Mesendoderm (in vitro differentiated cells): ENCODE measurements around the gene RGL1.

Experiments used
- DNase-seq: peaks from one replicate; pipeline ENCODE4 v3.0.0; 2013
- H2AK5ac ChIP-seq: 2 replicates; pipeline ENCODE4 v1.6.1; 2013; ENCODE audit warnings: low read length, inconsistent platforms
- H2BK120ac ChIP-seq: 2 replicates; pipeline ENCODE4 v1.6.1; 2013; ENCODE audit warnings: low read depth, mild to moderate bottlenecking, low read length, moderate library complexity, mixed read lengths
- H2BK15ac ChIP-seq: replicated peaks from 2 replicates; pipeline ENCODE4 v1.6.1; 2013; ENCODE audit warnings: low read depth, mild to moderate bottlenecking, moderate library complexity
- H2BK5ac ChIP-seq: 2 replicates; pipeline ENCODE4 v1.6.1; 2013; ENCODE audit warnings: low read length, inconsistent platforms
- H3K18ac ChIP-seq: 2 replicates; pipeline ENCODE4 v1.6.1; 2013; ENCODE audit warnings: mild to moderate bottlenecking, low read length, mixed read lengths
- H3K23ac ChIP-seq: one replicate; pipeline ENCODE4 v1.6.1; 2013; ENCODE audit warnings: low read length
- H3K27ac ChIP-seq: 2 replicates; pipeline ENCODE4 v1.5.1; 2013; ENCODE audit warnings: low read depth, mild to moderate bottlenecking, inconsistent platforms, low read length, moderate library complexity
- H3K27me3 ChIP-seq: 2 replicates; pipeline ENCODE4 v1.6.1; 2013; ENCODE audit warnings: low read length, control low read depth, mild to moderate bottlenecking, inconsistent platforms; ENCODE audit not compliant: insufficient read depth, poor library complexity
- H3K36me3 ChIP-seq: 2 replicates; pipeline ENCODE4 v1.6.1; 2013; ENCODE audit warnings: low read length, inconsistent platforms; ENCODE audit not compliant: control insufficient read depth, insufficient read depth
- H3K4ac ChIP-seq: one replicate; pipeline ENCODE4 v1.6.1; 2013; ENCODE audit warnings: low read depth, mild to moderate bottlenecking, low read length, moderate library complexity
- H3K4me1 ChIP-seq: 2 replicates; pipeline ENCODE4 v1.6.1; 2013; ENCODE audit warnings: low read depth, low read length, inconsistent platforms; ENCODE audit not compliant: control insufficient read depth
- H3K4me2 ChIP-seq: 2 replicates; pipeline ENCODE4 v1.6.1; 2013; ENCODE audit warnings: low read length
- H3K4me3 ChIP-seq: 2 replicates; pipeline ENCODE4 v1.5.1; 2013; ENCODE audit warnings: mild to moderate bottlenecking, low read length
- H3K56ac ChIP-seq: one replicate; pipeline ENCODE4 v1.6.1; 2013; ENCODE audit warnings: low read length
- H3K79me1 ChIP-seq: 2 replicates; pipeline ENCODE4 v1.6.1; 2013; ENCODE audit warnings: low read length, inconsistent platforms
- H3K79me2 ChIP-seq: 2 replicates; pipeline ENCODE4 v1.6.1; 2013; ENCODE audit warnings: mild to moderate bottlenecking, low read length; ENCODE audit not compliant: control insufficient read depth, insufficient read depth
- H3K9ac ChIP-seq: 2 replicates; pipeline ENCODE4 v1.6.1; 2013; ENCODE audit warnings: low read length, inconsistent platforms
- H4K5ac ChIP-seq: one replicate; pipeline ENCODE4 v1.6.1; 2013; ENCODE audit warnings: low read length
- H4K8ac ChIP-seq: one replicate; pipeline ENCODE4 v1.6.1; 2013; ENCODE audit warnings: low read depth, mild to moderate bottlenecking, control low read depth, low read length, moderate library complexity
- WGBS: extraction: QIAGEN DNeasy Blood & Tissue Kit; methylation state at CpG from one replicate; pipeline ENCODE4 v1.1.7; 2013; ENCODE audit warnings: low lambda C conversion rate, missing lambda C conversion rate; ENCODE audit not compliant: insufficient coverage; ENCODE audit errors: extremely low coverage; 5-methylcytosine and 5-hydroxymethylcytosine counted together

The RGL1 gene

GRCh38 chr1:183885142-183885735 lies 80.3 kb downstream of the RGL1 start:
- Histone ChIP-seq H3K23ac (no peak overlapping the region), H3K27ac (no peak overlapping the region), H3K79me2 (no peaks in the 10 kb centered on the region), H3K4me2 (no peak overlapping the region), H2AK5ac (no peak overlapping the region), H3K36me3 (no peaks in the 10 kb centered on the region), H4K5ac (no peak overlapping the region), H2BK15ac (no peak overlapping the region), H3K56ac (no peak overlapping the region), H3K4me1 (peaks cover 4% of the 10 kb centered on the region), H3K27me3 (no peaks in the 10 kb centered on the region), H2BK120ac (no peak overlapping the region), H3K79me1 (no peaks in the 10 kb centered on the region), H4K8ac (no peak overlapping the region), H3K9ac (no peak overlapping the region), H2BK5ac (no peak overlapping the region), H3K18ac (no peak overlapping the region), H3K4me3 (no peak overlapping the region), H3K4ac (no peak overlapping the region)
- DNase-seq: no peak
- WGBS: no CpG with 5 or more reads among the region's 1 CpG

- H3K56ac ChIP-seq: no peak overlapping the region
- H4K8ac ChIP-seq: no peak overlapping the region
- no peak overlapping the region for H3K23ac ChIP-seq
- H3K4me3 ChIP-seq: no peak overlapping the region
- no peak overlapping the region for H2AK5ac ChIP-seq
- WGBS: no CpG with 5 or more reads among the region's 3 CpGs
- no peak overlapping the region for H2BK15ac ChIP-seq
- H4K5ac ChIP-seq: no peak overlapping the region
- no peak overlapping the region for H3K18ac ChIP-seq
- H3K4ac ChIP-seq: no peak overlapping the region
- DNase-seq: no peak
- peaks cover 4% of the 10 kb centered on the region for H3K4me1 ChIP-seq
- H3K79me1 ChIP-seq: no peaks in the 10 kb centered on the region
- H3K9ac ChIP-seq: no peak overlapping the region
- no peak overlapping the region for H3K27ac ChIP-seq
- H2BK5ac ChIP-seq: no peak overlapping the region
- H3K79me2 ChIP-seq: no peaks in the 10 kb centered on the region
- H2BK120ac ChIP-seq: no peak overlapping the region
- H3K4me2 ChIP-seq: no peak overlapping the region
- no peaks in the 10 kb centered on the region for H3K36me3 ChIP-seq
- H3K27me3 ChIP-seq: no peaks in the 10 kb centered on the region
Observed at GRCh38 chr1:183886083-183886828, 81.3 kb downstream of the RGL1 start.

- no peak overlapping the region for H4K8ac ChIP-seq
- no peak overlapping the region for H3K18ac ChIP-seq
- no peak overlapping the region for H2BK5ac ChIP-seq
- no peak overlapping the region for H3K27ac ChIP-seq
- H3K4me3 ChIP-seq: no peak overlapping the region
- no peak overlapping the region for H2AK5ac ChIP-seq
- no peaks in the 10 kb centered on the region for H3K79me1 ChIP-seq
- H2BK120ac ChIP-seq: no peak overlapping the region
- H2BK15ac ChIP-seq: no peak overlapping the region
- H3K23ac ChIP-seq: no peak overlapping the region
- H4K5ac ChIP-seq: no peak overlapping the region
- H3K56ac ChIP-seq: no peak overlapping the region
- no peaks in the 10 kb centered on the region for H3K79me2 ChIP-seq
- peaks cover 4% of the 10 kb centered on the region for H3K4me1 ChIP-seq
- H3K4ac ChIP-seq: no peak overlapping the region
- H3K36me3 ChIP-seq: no peaks in the 10 kb centered on the region
- H3K27me3 ChIP-seq: no peaks in the 10 kb centered on the region
- DNase-seq: no peak
- no peak overlapping the region for H3K9ac ChIP-seq
- H3K4me2 ChIP-seq: no peak overlapping the region
Observed at GRCh38 chr1:183886853-183887252, 81.9 kb downstream of the RGL1 start.

- H3K4ac ChIP-seq: no peak overlapping the region
- H2BK120ac ChIP-seq: no peak overlapping the region
- H3K27ac ChIP-seq: no peak overlapping the region
- WGBS: no CpG with 5 or more reads among the region's 9 CpGs
- H3K23ac ChIP-seq: no peak overlapping the region
- no peak overlapping the region for H2AK5ac ChIP-seq
- H3K79me1 ChIP-seq: no peaks in the 10 kb centered on the region
- H2BK5ac ChIP-seq: no peak overlapping the region
- H3K27me3 ChIP-seq: no peaks in the 10 kb centered on the region
- no peaks in the 10 kb centered on the region for H3K79me2 ChIP-seq
- H4K5ac ChIP-seq: no peak overlapping the region
- H4K8ac ChIP-seq: no peak overlapping the region
- H3K18ac ChIP-seq: no peak overlapping the region
- DNase-seq: no peak
- H2BK15ac ChIP-seq: no peak overlapping the region
- H3K9ac ChIP-seq: no peak overlapping the region
- no peak overlapping the region for H3K4me3 ChIP-seq
- H3K4me2 ChIP-seq: no peak overlapping the region
- H3K36me3 ChIP-seq: no peaks in the 10 kb centered on the region
- H3K4me1 ChIP-seq: peaks cover 1% of the 10 kb centered on the region
- H3K56ac ChIP-seq: no peak overlapping the region
Observed at GRCh38 chr1:183887826-183888819, 83.2 kb downstream of the RGL1 start.

GRCh38 chr1:183889095-183889494 lies 84.2 kb downstream of the RGL1 start:
- H3K27ac ChIP-seq: no peak overlapping the region

More at GRCh38 chr1:183889095-183889494, 84.2 kb downstream of the RGL1 start:
- Histone ChIP-seq H2BK15ac (no peak overlapping the region), H3K79me1 (no peaks in the 10 kb centered on the region), H3K4ac (no peak overlapping the region), H3K36me3 (no peaks in the 10 kb centered on the region), H3K4me1 (no peaks in the 10 kb centered on the region), H3K56ac (no peak overlapping the region), H2AK5ac (no peak overlapping the region), H3K4me2 (no peak overlapping the region), H3K27me3 (no peaks in the 10 kb centered on the region), H4K5ac (no peak overlapping the region), H3K4me3 (no peak overlapping the region), H3K23ac (no peak overlapping the region), H4K8ac (no peak overlapping the region), H2BK5ac (no peak overlapping the region), H3K18ac (no peak overlapping the region), H2BK120ac (no peak overlapping the region), H3K79me2 (no peaks in the 10 kb centered on the region), H3K9ac (no peak overlapping the region)
- no CpG with 5 or more reads among the region's 2 CpGs for WGBS
- DNase-seq: no peak
